GM19193 (cell line): ENCODE data around the gene YAF2.

Experiments
- POLR2A ChIP-seq: IDR thresholded peaks from 4 replicates; pipeline ENCODE4 v1.6.1; 2011; ENCODE audit not compliant: insufficient read depth, insufficient read length; ENCODE audit errors: extremely low read depth

Gene YAF2

GRCh38 chr12:42216737-42217136 lies 21.3 kb downstream of the YAF2 start:
- TF ChIP-seq POLR2A: no peak

GRCh38 chr12:42213954-42214426 lies 24.1 kb downstream of the YAF2 start:
- TF ChIP-seq POLR2A: no peak

GRCh38 chr12:42213023-42213422 lies 25.0 kb downstream of the YAF2 start:
- no peak for TF ChIP-seq POLR2A

GRCh38 chr12:42208574-42208973 lies 29.5 kb downstream of the YAF2 start:
- TF ChIP-seq POLR2A: no peak

- TF ChIP-seq POLR2A: no peak
Measured at GRCh38 chr12:42204819-42205218, 33.2 kb downstream of the YAF2 start.

- TF ChIP-seq POLR2A: no peak
Measured at GRCh38 chr12:42204362-42204761, 33.7 kb downstream of the YAF2 start.

GRCh38 chr12:42201063-42201462 lies 37.0 kb downstream of the YAF2 start:
- no peak for TF ChIP-seq POLR2A

- TF ChIP-seq POLR2A: no peak
Measured at GRCh38 chr12:42199007-42199406, 39.0 kb downstream of the YAF2 start.

- TF ChIP-seq POLR2A: no peak
Measured at GRCh38 chr12:42196723-42197603, 41.1 kb downstream of the YAF2 start.

- no peak for TF ChIP-seq POLR2A
Measured at GRCh38 chr12:42192686-42193085, 45.4 kb downstream of the YAF2 start.

- no peak for TF ChIP-seq POLR2A
Measured at GRCh38 chr12:42192258-42192657, 45.8 kb downstream of the YAF2 start.

GRCh38 chr12:42190376-42190775 lies 47.7 kb downstream of the YAF2 start:
- no peak for TF ChIP-seq POLR2A

- TF ChIP-seq POLR2A: no peak
Measured at GRCh38 chr12:42187799-42188198, 50.2 kb downstream of the YAF2 start.

GRCh38 chr12:42186793-42187192 lies 51.3 kb downstream of the YAF2 start:
- TF ChIP-seq POLR2A: no peak

- no peak for TF ChIP-seq POLR2A
Measured at GRCh38 chr12:42182394-42182793, 55.7 kb downstream of the YAF2 start.

- TF ChIP-seq POLR2A: no peak
Measured at GRCh38 chr12:42180990-42181596, 57.0 kb downstream of the YAF2 start.
